Progenitor cell of endocrine pancreas (in vitro differentiated cells): ENCODE data around the gene PPP1R1A. TPM values are rescaled to one million over a fixed set of nuclear protein-coding genes. Genes with fewer than 3 reads are reported as not detected.

Experiments used
- DNase-seq: peaks from one replicate; pipeline ENCODE4 v3.0.0; 2021; ENCODE audit warnings: low spot score; ENCODE audit not compliant: unreplicated experiment
- H3K27ac Mint-ChIP-seq: 2 replicates; pipeline ENCODE4 v1.8.0; 2021; ENCODE audit warnings: mild to moderate bottlenecking, moderate library complexity, mixed read lengths
- H3K27me3 Mint-ChIP-seq: 2 replicates; pipeline ENCODE4 v1.8.0; 2021; ENCODE audit warnings: mixed read lengths
- H3K36me3 Mint-ChIP-seq: 2 replicates; pipeline ENCODE4 v1.8.0; 2022; ENCODE audit warnings: mixed read lengths; ENCODE audit not compliant: insufficient read depth
- H3K4me1 Mint-ChIP-seq: 2 replicates; pipeline ENCODE4 v1.8.0; 2021; ENCODE audit warnings: low read depth, mixed read lengths
- H3K4me3 Mint-ChIP-seq: 2 replicates; pipeline ENCODE4 v1.8.0; 2021; ENCODE audit warnings: low read depth, mild to moderate bottlenecking, moderate library complexity, mixed read lengths
- H3K9me3 Mint-ChIP-seq: 2 replicates; pipeline ENCODE4 v1.8.0; 2021; ENCODE audit warnings: low read depth, mixed read lengths
- CTCF ChIP-seq: fragments of 200-600 bp; sonication (generic); IDR thresholded peaks from one replicate; pipeline ENCODE4 v1.5.0; 2021; ENCODE audit warnings: antibody characterized with exemption, mild to moderate bottlenecking; ENCODE audit not compliant: unreplicated experiment
- total RNA-seq: library from RNA; stranded (reverse); gene quantifications from 2 replicates; pipeline ENCODE4 v1.2.1, GENCODE V29; 2021

The PPP1R1A gene
- total RNA-seq, 1 donor from 2014 or later, result 22.1 TPM

- TF ChIP-seq CTCF, result no peak
- no peak for DNase-seq
- Mint-ChIP-seq H3K27me3 (peaks cover 50% of the 10 kb centered on the region), H3K36me3 (no peaks in the 10 kb centered on the region), H3K27ac (no peak overlapping the region), H3K4me3 (no peak overlapping the region), H3K4me1 (no peaks in the 10 kb centered on the region), H3K9me3 (no peaks in the 10 kb centered on the region)
Measured at GRCh38 chr12:54602661-54603060, 14.2 kb upstream of the PPP1R1A start.

- Mint-ChIP-seq H3K4me3 (no peak overlapping the region), H3K27me3 (peaks cover 43% of the 10 kb centered on the region)
- no peak for DNase-seq
Measured at GRCh38 chr12:54601841-54602240, 13.4 kb upstream of the PPP1R1A start.

GRCh38 chr12:54598970-54599369 is 10.5 kb upstream of the PPP1R1A start:
- TF ChIP-seq CTCF, result no peak
- Mint-ChIP-seq H3K27ac (no peak overlapping the region), H3K27me3 (peaks cover 50% of the 10 kb centered on the region), H3K4me3 (no peak overlapping the region), H3K4me1 (peaks cover 2% of the 10 kb centered on the region), H3K9me3 (no peaks in the 10 kb centered on the region), H3K36me3 (no peaks in the 10 kb centered on the region)
- no peak for DNase-seq

More at GRCh38 chr12:54601841-54602240, 13.4 kb upstream of the PPP1R1A start:
- Mint-ChIP-seq H3K4me1 (no peaks in the 10 kb centered on the region), H3K9me3 (no peaks in the 10 kb centered on the region), H3K27ac (no peak overlapping the region), H3K36me3 (no peaks in the 10 kb centered on the region)
- TF ChIP-seq CTCF, result no peak

- Mint-ChIP-seq H3K27ac (no peak overlapping the region), H3K36me3 (no peaks in the 10 kb centered on the region), H3K9me3 (no peaks in the 10 kb centered on the region), H3K4me1 (peaks cover 5% of the 10 kb centered on the region), H3K27me3 (peaks cover 49% of the 10 kb centered on the region), H3K4me3 (no peak overlapping the region)
- DNase-seq, result peak; percentile 56
- TF ChIP-seq CTCF, result peak; percentile 94
Measured at GRCh38 chr12:54596526-54596946, 8.1 kb upstream of the PPP1R1A start.

GRCh38 chr12:54595471-54595870 is 7.0 kb upstream of the PPP1R1A start:
- H3K36me3 Mint-ChIP-seq, result no peaks in the 10 kb centered on the region
- H3K4me1 Mint-ChIP-seq, result peaks cover 15% of the 10 kb centered on the region
- no peak for DNase-seq
- no peak overlapping the region for H3K4me3 Mint-ChIP-seq
- no peaks in the 10 kb centered on the region for H3K9me3 Mint-ChIP-seq
- TF ChIP-seq CTCF, result no peak
- H3K27ac Mint-ChIP-seq, result peak overlapping the region; percentile 17
- peaks cover 51% of the 10 kb centered on the region for H3K27me3 Mint-ChIP-seq
